HG03439 (cell line): ENCODE measurements around the gene ITPR3.

ENCODE experiments used
- ATAC-seq: cut with Tn5 transposase; IDR thresholded peaks from one replicate; pipeline ENCODE4 v1.9.1; 2021; ENCODE audit warnings: mild to moderate bottlenecking, moderate library complexity; ENCODE audit not compliant: unreplicated experiment

Gene ITPR3

GRCh38 chr6:33711140-33712129 is 90.3 kb downstream of the ITPR3 start, which contains the start of gene UQCC2:
TSS of gene UQCC2 (minus strand) at chr6:33711700. CDS start at chr6:33711686, 14 bp downstream.
- peak; percentile 94 for ATAC-seq

GRCh38 chr6:33712914-33713313 is 91.8 kb downstream of the ITPR3 start:
- ATAC-seq: no peak

- no peak for ATAC-seq
These were observed 92.7 kb downstream of the ITPR3 start for GRCh38 chr6:33713786-33714185.

- ATAC-seq: no peak
These were observed 93.4 kb downstream of the ITPR3 start for GRCh38 chr6:33714385-33715040.

- ATAC-seq: no peak
These were observed 95.3 kb downstream of the ITPR3 start for GRCh38 chr6:33716379-33716778.

GRCh38 chr6:33716890-33717632 is 95.9 kb downstream of the ITPR3 start:
- no peak for ATAC-seq

- ATAC-seq: no peak
These were observed 96.9 kb downstream of the ITPR3 start for GRCh38 chr6:33717934-33718455.

GRCh38 chr6:33718713-33719112 is 97.6 kb downstream of the ITPR3 start:
- ATAC-seq: no peak

- ATAC-seq: no peak
These were observed 98.3 kb downstream of the ITPR3 start for GRCh38 chr6:33719326-33719987.

- ATAC-seq: no peak
These were observed 99.9 kb downstream of the ITPR3 start for GRCh38 chr6:33720998-33721397.

- no peak for ATAC-seq
These were observed 100.4 kb downstream of the ITPR3 start for GRCh38 chr6:33721508-33721907.

- no peak for ATAC-seq
These were observed 101.0 kb downstream of the ITPR3 start for GRCh38 chr6:33722103-33722623.

GRCh38 chr6:33723371-33724085 is 102.4 kb downstream of the ITPR3 start:
- ATAC-seq: no peak

- ATAC-seq: no peak
These were observed 103.2 kb downstream of the ITPR3 start for GRCh38 chr6:33724102-33725023.

- no peak for ATAC-seq
These were observed 104.1 kb downstream of the ITPR3 start for GRCh38 chr6:33725222-33725621.

GRCh38 chr6:33725891-33726673 is 105.0 kb downstream of the ITPR3 start:
- ATAC-seq: no peak

GRCh38 chr6:33726696-33727095 is 105.6 kb downstream of the ITPR3 start:
- ATAC-seq: no peak

GRCh38 chr6:33727126-33727525 is 106.0 kb downstream of the ITPR3 start:
- ATAC-seq: no peak
